ENCODE results near the gene PINLYP.

The PINLYP gene

GRCh38 chr19:43548706-43549105 is 26.9 kb upstream of the PINLYP start (continued):
- TF ChIP-seq TSHZ2 (CRISPR knock-in tag; IDR thresholded peaks at IDR 0.05) (no peak), ARNTL (CRISPR knock-in tag; IDR thresholded peaks at IDR 0.05; ENCODE audit: borderline replicate concordance, low read depth) (no peak), GLIS3 (CRISPR knock-in tag; IDR thresholded peaks at IDR 0.05) (no peak), OSR1 (CRISPR knock-in tag; IDR thresholded peaks at IDR 0.05) (no peak), CSDC2 (CRISPR knock-in tag; IDR thresholded peaks at IDR 0.05) (no peak), ESRRG (CRISPR knock-in tag; IDR thresholded peaks at IDR 0.05) (no peak), ZC3H10 (CRISPR knock-in tag; IDR thresholded peaks at IDR 0.05) (no peak)

- TF ChIP-seq ZNF565 (CRISPR knock-in tag; conservative IDR thresholded peaks at IDR 0.05; ENCODE audit: low read depth) (no peak), BACH2 (CRISPR knock-in tag; IDR thresholded peaks at IDR 0.05; ENCODE audit: borderline replicate concordance) (no peak), ZNF70 (CRISPR knock-in tag; IDR thresholded peaks at IDR 0.05) (no peak), ZFP3 (CRISPR knock-in tag; IDR thresholded peaks at IDR 0.05) (no peak), CSDC2 (CRISPR knock-in tag; IDR thresholded peaks at IDR 0.05) (no peak), ZNF8 (CRISPR knock-in tag; IDR thresholded peaks at IDR 0.05) (no peak), ARNTL (CRISPR knock-in tag; IDR thresholded peaks at IDR 0.05; ENCODE audit: borderline replicate concordance, low read depth) (no peak), PPARA (CRISPR knock-in tag; IDR thresholded peaks at IDR 0.05; ENCODE audit: borderline replicate concordance) (no peak), CREB5 (CRISPR knock-in tag; IDR thresholded peaks at IDR 0.05; ENCODE audit: low read depth) (no peak), GLIS3 (CRISPR knock-in tag; IDR thresholded peaks at IDR 0.05) (no peak), TCF4 (CRISPR knock-in tag; IDR thresholded peaks at IDR 0.05; ENCODE audit: borderline replicate concordance) (no peak), ISL1 (CRISPR knock-in tag; IDR thresholded peaks at IDR 0.05) (no peak), OSR1 (CRISPR knock-in tag; IDR thresholded peaks at IDR 0.05) (no peak)
- ATAC-seq, result no peak
These were observed 24.0 kb upstream of the PINLYP start for GRCh38 chr19:43551399-43552197.

GRCh38 chr19:43552198-43552450 is 23.5 kb upstream of the PINLYP start:
- no peak for ATAC-seq
- TF ChIP-seq CSRNP3 (CRISPR knock-in tag; IDR thresholded peaks at IDR 0.05), result no peak
- TF ChIP-seq ZFP3 (CRISPR knock-in tag; IDR thresholded peaks at IDR 0.05), result no peak
- TF ChIP-seq CSDC2 (CRISPR knock-in tag; IDR thresholded peaks at IDR 0.05), result no peak
- no peak for TF ChIP-seq ISL1 (CRISPR knock-in tag; IDR thresholded peaks at IDR 0.05)
- TF ChIP-seq ZFP30 (CRISPR knock-in tag; IDR thresholded peaks at IDR 0.05), result no peak
- TF ChIP-seq PPARA (CRISPR knock-in tag; IDR thresholded peaks at IDR 0.05; ENCODE audit: borderline replicate concordance), result no peak
- TF ChIP-seq ZNF565 (CRISPR knock-in tag; conservative IDR thresholded peaks at IDR 0.05; ENCODE audit: low read depth), result no peak
- TF ChIP-seq ZNF70 (CRISPR knock-in tag; IDR thresholded peaks at IDR 0.05), result no peak
- no peak for TF ChIP-seq GLIS3 (CRISPR knock-in tag; IDR thresholded peaks at IDR 0.05)
- no peak for TF ChIP-seq PATZ1 (CRISPR knock-in tag; IDR thresholded peaks at IDR 0.05; ENCODE audit: borderline replicate concordance)
- no peak for TF ChIP-seq ZC3H10 (CRISPR knock-in tag; IDR thresholded peaks at IDR 0.05)

GRCh38 chr19:43552616-43553015 is 23.0 kb upstream of the PINLYP start:
- no peak for TF ChIP-seq ZNF8 (CRISPR knock-in tag; IDR thresholded peaks at IDR 0.05)
- no peak for TF ChIP-seq PATZ1 (CRISPR knock-in tag; IDR thresholded peaks at IDR 0.05; ENCODE audit: borderline replicate concordance)
- TF ChIP-seq CREB5 (CRISPR knock-in tag; IDR thresholded peaks at IDR 0.05; ENCODE audit: low read depth), result no peak
- no peak for ATAC-seq
